ENCODE data around the gene RHBG. TPM values are rescaled to one million over a fixed set of nuclear protein-coding genes. Genes with fewer than 3 reads are reported as not detected.

Gene RHBG
- polyA plus RNA-seq, 1 donor (not counting 4 experiments of a cell fraction or from before 2014, with no cell fraction given) = not detected

- H3K36me3 ChIP-seq (ENCODE audit: control insufficient read depth in 2 of 2, extremely low read depth in 1 of 2, insufficient read depth in 2 of 2, low read length in 2 of 2) = no peaks in the 10 kb centered on the region
- H3K27me3 ChIP-seq (ENCODE audit: control insufficient read depth, extremely low read depth, insufficient read depth, low read length) = no peaks in the 10 kb centered on the region
- DNase-seq (ENCODE audit: low read depth, low spot score) (no peak), FAIRE-seq (no peak)
- no peaks in the 10 kb centered on the region for H3K9me1 ChIP-seq (ENCODE audit: control insufficient read depth, extremely low read depth, insufficient read depth, low read length)
- H4K20me1 ChIP-seq (ENCODE audit: control insufficient read depth, extremely low read depth, insufficient read depth, low read length) = no peaks in the 10 kb centered on the region
- no peaks in the 10 kb centered on the region for H3K9me3 ChIP-seq (ENCODE audit: control insufficient read depth, low read depth, low read length)
- H3K27ac ChIP-seq (ENCODE audit: control insufficient read depth, insufficient read depth, low read length) = no peak overlapping the region
- no peak overlapping the region for H3K4me3 ChIP-seq (ENCODE audit: control insufficient read depth in 2 of 3, extremely low read depth in 1 of 3, insufficient read depth in 2 of 3, low read depth in 1 of 3, low read length in 3 of 3)
- peak overlapping the region; percentile 56 for H2AFZ ChIP-seq (ENCODE audit: control insufficient read depth, low read length)
- H3K4me1 ChIP-seq (ENCODE audit: control insufficient read depth, extremely low read depth, insufficient read depth, low read length) = peaks cover 5% of the 10 kb centered on the region
- peak overlapping the region; percentile 48 for H3K4me2 ChIP-seq (ENCODE audit: control insufficient read depth, extremely low read depth, insufficient read depth, low read depth, low read length)
- TF ChIP-seq EZH2 (IDR thresholded peaks at IDR 0.05; ENCODE audit: low read length) (no peak), CTCF (optimal IDR thresholded peaks at IDR 0.05 in 1 of 3, IDR thresholded peaks at IDR 0.05 in 1 of 3, conservative IDR thresholded peaks at IDR 0.05 in 1 of 3; ENCODE audit: extremely low read depth in 1 of 3, insufficient read depth in 2 of 3, low read length in 3 of 3) (peak; percentile 97 to 98 (median 98))
- no peaks in the 10 kb centered on the region for H3K79me2 ChIP-seq (ENCODE audit: control insufficient read depth, insufficient read depth, low read length)
- no peak overlapping the region for H3K9ac ChIP-seq (ENCODE audit: control insufficient read depth, extremely low read depth, insufficient read depth, low read length)
- dilution Hi-C loops (cut with MboI; ENCODE audit: extremely low pct_ligation_motif_present, low sequenced_read_pairs) = no loop called here
These were observed 12.0 kb upstream of the RHBG start for GRCh38 chr1:156356875-156357534.

GRCh38 chr1:156357977-156358376 lies 11.0 kb upstream of the RHBG start:
- H3K4me2 ChIP-seq (ENCODE audit: control insufficient read depth, extremely low read depth, insufficient read depth, low read depth, low read length) = no peak overlapping the region
- H3K9ac ChIP-seq (ENCODE audit: control insufficient read depth, extremely low read depth, insufficient read depth, low read length) = no peak overlapping the region
- H3K27ac ChIP-seq (ENCODE audit: control insufficient read depth, insufficient read depth, low read length) = no peak overlapping the region
- peaks cover 5% of the 10 kb centered on the region for H3K4me1 ChIP-seq (ENCODE audit: control insufficient read depth, extremely low read depth, insufficient read depth, low read length)
- H3K27me3 ChIP-seq (ENCODE audit: control insufficient read depth, extremely low read depth, insufficient read depth, low read length) = no peaks in the 10 kb centered on the region
- dilution Hi-C loops (cut with MboI; ENCODE audit: extremely low pct_ligation_motif_present, low sequenced_read_pairs) = no loop called here
- TF ChIP-seq EZH2 (IDR thresholded peaks at IDR 0.05; ENCODE audit: low read length) = no peak
- TF ChIP-seq CTCF (optimal IDR thresholded peaks at IDR 0.05 in 1 of 3, IDR thresholded peaks at IDR 0.05 in 1 of 3, conservative IDR thresholded peaks at IDR 0.05 in 1 of 3; ENCODE audit: extremely low read depth in 1 of 3, insufficient read depth in 2 of 3, low read length in 3 of 3) = no peak
- H3K4me3 ChIP-seq (ENCODE audit: control insufficient read depth in 2 of 3, extremely low read depth in 1 of 3, insufficient read depth in 2 of 3, low read depth in 1 of 3, low read length in 3 of 3) = no peak overlapping the region
- no peaks in the 10 kb centered on the region for H3K36me3 ChIP-seq (ENCODE audit: control insufficient read depth in 2 of 2, extremely low read depth in 1 of 2, insufficient read depth in 2 of 2, low read length in 2 of 2)
- no peaks in the 10 kb centered on the region for H3K9me1 ChIP-seq (ENCODE audit: control insufficient read depth, extremely low read depth, insufficient read depth, low read length)
- H4K20me1 ChIP-seq (ENCODE audit: control insufficient read depth, extremely low read depth, insufficient read depth, low read length) = no peaks in the 10 kb centered on the region
- DNase-seq (ENCODE audit: low read depth, low spot score) = no peak
- FAIRE-seq = no peak
- no peak overlapping the region for H2AFZ ChIP-seq (ENCODE audit: control insufficient read depth, low read length)
- no peaks in the 10 kb centered on the region for H3K9me3 ChIP-seq (ENCODE audit: control insufficient read depth, low read depth, low read length)
- H3K79me2 ChIP-seq (ENCODE audit: control insufficient read depth, insufficient read depth, low read length) = no peaks in the 10 kb centered on the region

All from keratinocyte (primary cell).